ENCODE results near the gene MRPL28. TPM values are rescaled to one million over a fixed set of nuclear protein-coding genes. Genes with fewer than 3 reads are reported as not detected.

The MRPL28 gene
- polyA plus RNA-seq, 1 of the 3 experiments (the other 2 are of a cell fraction), result 320 TPM

DNA sequence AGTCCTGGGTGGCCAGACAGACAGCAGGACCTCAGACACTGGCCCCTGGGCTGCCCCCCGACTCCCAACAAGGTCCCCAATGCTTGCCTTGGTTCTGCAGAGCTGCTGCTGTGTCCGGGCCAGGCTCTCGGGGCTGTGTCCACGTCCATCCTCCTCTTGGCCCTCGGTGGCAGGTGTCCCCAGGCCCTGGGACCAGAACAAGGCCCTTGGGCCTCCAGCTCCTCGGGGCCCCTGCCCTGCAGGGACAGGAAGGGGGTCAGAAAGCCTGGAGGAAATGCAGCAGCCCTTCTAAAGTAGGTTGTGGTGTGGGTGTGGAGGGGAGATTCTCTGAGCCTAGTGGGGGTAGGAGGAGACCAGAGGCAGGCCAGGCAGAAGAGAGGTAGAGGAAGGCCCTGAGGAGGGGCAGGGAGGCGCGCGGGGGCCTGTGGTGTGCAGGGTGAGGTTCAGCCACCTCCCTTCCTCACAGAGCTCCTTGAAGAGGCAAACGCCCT, 15.3 kb downstream of the MRPL28 start:
- 84% methylated on average over 8 of the region's 10 CpGs for WGBS (ENCODE audit: low lambda C conversion rate)
- POLR2A ChIA-PET, result no interaction called here

DNA sequence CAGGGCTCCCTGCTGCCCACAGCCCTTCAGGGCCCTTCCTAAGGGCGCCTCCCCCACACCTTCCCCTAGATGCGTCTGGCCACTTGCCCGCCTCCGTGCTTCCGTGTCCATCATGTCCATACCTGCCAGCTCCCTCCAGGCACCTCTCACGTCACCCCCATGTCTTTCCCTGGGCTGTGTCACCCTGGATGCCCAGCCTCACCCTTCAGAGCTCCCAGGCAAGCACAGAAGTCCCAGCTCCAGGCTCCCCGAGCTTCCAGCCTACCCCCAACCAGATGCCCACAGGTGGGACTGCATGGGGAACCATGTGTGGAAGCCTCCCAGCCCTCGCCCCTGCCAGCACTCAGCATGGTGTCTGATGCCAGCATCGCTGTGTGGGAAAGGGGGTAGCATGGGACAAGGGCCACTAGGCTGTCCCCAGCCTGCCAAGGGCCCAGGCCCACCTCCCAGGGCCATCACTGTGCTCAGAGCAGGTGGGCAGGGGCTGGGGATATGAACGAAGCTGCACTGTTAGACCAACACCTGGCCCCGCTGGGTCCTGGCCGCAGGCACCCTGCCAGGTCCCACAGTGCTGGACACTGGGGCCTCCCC, 16.0 kb downstream of the MRPL28 start:
- no peaks in the 10 kb centered on the region for H3K9me3 ChIP-seq
- H3K79me2 ChIP-seq (ENCODE audit: insufficient read depth), result peaks cover 26% of the 10 kb centered on the region
- H3K4me1 ChIP-seq (ENCODE audit: control insufficient read depth in 1 of 2, insufficient read depth in 2 of 2, low read depth in 1 of 2, low read length in 1 of 2), result peaks cover 0 to 4% of the 10 kb centered on the region in 2 experiments; a peak in 2 of 4 replicates
- H3K27ac ChIP-seq (ENCODE audit: low read depth in 2 of 2, low read length in 1 of 2), result no peak overlapping the region
- DNase-seq, result no peak
- no peaks in the 10 kb centered on the region for H3F3A ChIP-seq (replicated peaks; ENCODE audit: insufficient read depth)
- H2AFZ ChIP-seq (ENCODE audit: low read depth), result no peak overlapping the region
- no peaks in the 10 kb centered on the region for H3K27me3 ChIP-seq (ENCODE audit: insufficient read depth)
- 94% methylated on average over 9 of the region's 12 CpGs for WGBS (ENCODE audit: low lambda C conversion rate)
- H3K9ac ChIP-seq, result no peak overlapping the region
- H3K36me3 ChIP-seq (replicated peaks in 1 of 2; ENCODE audit: control insufficient read depth in 1 of 2, insufficient read depth in 2 of 2, low read length in 1 of 2), result peaks cover 4 to 7% of the 10 kb centered on the region in 2 experiments
- no peak overlapping the region for H3K4me2 ChIP-seq
- CTCF ChIA-PET, result interaction anchor here (0.6 to 3.9 kb wide), 5 partner anchors 8 to 247 kb away, joined by 3 to 21 read pairs (median 4); partner anchors contain the start of gene FAM234A
- POLR2A ChIA-PET, result no interaction called here
- no peak overlapping the region for H3K4me3 ChIP-seq (ENCODE audit: low read depth in 2 of 2, low read length in 1 of 2)
- H4K20me1 ChIP-seq (ENCODE audit: insufficient read depth), result peaks cover 18% of the 10 kb centered on the region; the same call in 1 of the 2 replicates
- H3K9me2 ChIP-seq, result no peaks in the 10 kb centered on the region
- TF ChIP-seq RCOR1 (IDR thresholded peaks at IDR 0.05; ENCODE audit: low read length), result no peak
- TF ChIP-seq NRF1 (IDR thresholded peaks at IDR 0.05; ENCODE audit: low read depth, low read length), result no peak
- TF ChIP-seq, protein P1, sequence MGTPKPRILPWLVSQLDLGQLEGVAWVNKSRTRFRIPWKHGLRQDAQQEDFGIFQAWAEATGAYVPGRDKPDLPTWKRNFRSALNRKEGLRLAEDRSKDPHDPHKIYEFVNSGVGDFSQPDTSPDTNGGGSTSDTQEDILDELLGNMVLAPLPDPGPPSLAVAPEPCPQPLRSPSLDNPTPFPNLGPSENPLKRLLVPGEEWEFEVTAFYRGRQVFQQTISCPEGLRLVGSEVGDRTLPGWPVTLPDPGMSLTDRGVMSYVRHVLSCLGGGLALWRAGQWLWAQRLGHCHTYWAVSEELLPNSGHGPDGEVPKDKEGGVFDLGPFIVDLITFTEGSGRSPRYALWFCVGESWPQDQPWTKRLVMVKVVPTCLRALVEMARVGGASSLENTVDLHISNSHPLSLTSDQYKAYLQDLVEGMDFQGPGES (IDR thresholded peaks at IDR 0.05; ENCODE audit: low read depth, low read length), result no peak
- no peak for TF ChIP-seq FOXJ3 (CRISPR knock-in tag; IDR thresholded peaks at IDR 0.05)
- TF ChIP-seq POLR2AphosphoS5 (IDR thresholded peaks at IDR 0.05; ENCODE audit: low read depth, low read length), result no peak
- TF ChIP-seq YY1 (IDR thresholded peaks at IDR 0.05; ENCODE audit: low read depth), result no peak
- TF ChIP-seq FOSL2 (IDR thresholded peaks at IDR 0.05; ENCODE audit: borderline replicate concordance, low read depth), result no peak
- no peak for TF ChIP-seq CHD2 (IDR thresholded peaks at IDR 0.05; ENCODE audit: low read length, partially characterized antibody)
- no peak for TF ChIP-seq TCF12 (IDR thresholded peaks at IDR 0.05)
- no peak for TF ChIP-seq RXRA (IDR thresholded peaks at IDR 0.05; ENCODE audit: borderline replicate concordance, low read depth)
- no peak for TF ChIP-seq RFX5 (IDR thresholded peaks at IDR 0.05; ENCODE audit: low read length)
- no peak for TF ChIP-seq JUND (IDR thresholded peaks at IDR 0.05)
- TF ChIP-seq, protein P2, sequence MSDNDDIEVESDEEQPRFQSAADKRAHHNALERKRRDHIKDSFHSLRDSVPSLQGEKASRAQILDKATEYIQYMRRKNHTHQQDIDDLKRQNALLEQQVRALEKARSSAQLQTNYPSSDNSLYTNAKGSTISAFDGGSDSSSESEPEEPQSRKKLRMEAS (IDR thresholded peaks at IDR 0.05; ENCODE audit: low read depth), result no peak
- TF ChIP-seq, protein P3, sequence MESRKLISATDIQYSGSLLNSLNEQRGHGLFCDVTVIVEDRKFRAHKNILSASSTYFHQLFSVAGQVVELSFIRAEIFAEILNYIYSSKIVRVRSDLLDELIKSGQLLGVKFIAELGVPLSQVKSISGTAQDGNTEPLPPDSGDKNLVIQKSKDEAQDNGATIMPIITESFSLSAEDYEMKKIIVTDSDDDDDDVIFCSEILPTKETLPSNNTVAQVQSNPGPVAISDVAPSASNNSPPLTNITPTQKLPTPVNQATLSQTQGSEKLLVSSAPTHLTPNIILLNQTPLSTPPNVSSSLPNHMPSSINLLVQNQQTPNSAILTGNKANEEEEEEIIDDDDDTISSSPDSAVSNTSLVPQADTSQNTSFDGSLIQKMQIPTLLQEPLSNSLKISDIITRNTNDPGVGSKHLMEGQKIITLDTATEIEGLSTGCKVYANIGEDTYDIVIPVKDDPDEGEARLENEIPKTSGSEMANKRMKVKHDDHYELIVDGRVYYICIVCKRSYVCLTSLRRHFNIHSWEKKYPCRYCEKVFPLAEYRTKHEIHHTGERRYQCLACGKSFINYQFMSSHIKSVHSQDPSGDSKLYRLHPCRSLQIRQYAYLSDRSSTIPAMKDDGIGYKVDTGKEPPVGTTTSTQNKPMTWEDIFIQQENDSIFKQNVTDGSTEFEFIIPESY (IDR thresholded peaks at IDR 0.05; ENCODE audit: borderline replicate concordance, low read depth), result no peak
- TF ChIP-seq GATA2 (CRISPR knock-in tag; IDR thresholded peaks at IDR 0.05), result no peak
- no peak for TF ChIP-seq TEAD4 (IDR thresholded peaks at IDR 0.05; ENCODE audit: borderline replicate concordance, insufficient read depth)
- TF ChIP-seq GABPA (IDR thresholded peaks at IDR 0.05; ENCODE audit: low read depth), result no peak

More for the DNA sequence above, 15.3 kb downstream of the MRPL28 start:
- Histone ChIP-seq H3K36me3 (replicated peaks in 1 of 2; ENCODE audit: control insufficient read depth in 1 of 2, insufficient read depth in 2 of 2, low read length in 1 of 2) (peaks cover 4 to 6% of the 10 kb centered on the region in 2 experiments), H3K9me3 (no peaks in the 10 kb centered on the region), H3K9ac (no peak overlapping the region), H2AFZ (ENCODE audit: low read depth) (no peak overlapping the region), H3K27ac (ENCODE audit: low read depth in 2 of 2, low read length in 1 of 2) (no peak overlapping the region), H3K9me2 (no peaks in the 10 kb centered on the region), H3K27me3 (ENCODE audit: insufficient read depth) (no peaks in the 10 kb centered on the region), H3K4me1 (ENCODE audit: control insufficient read depth in 1 of 2, insufficient read depth in 2 of 2, low read depth in 1 of 2, low read length in 1 of 2) (peaks cover 0 to 4% of the 10 kb centered on the region in 2 experiments; a peak in 2 of 4 replicates), H3K4me2 (no peak overlapping the region), H4K20me1 (ENCODE audit: insufficient read depth) (peaks cover 12% of the 10 kb centered on the region; the same call in 1 of the 2 replicates), H3F3A (replicated peaks; ENCODE audit: insufficient read depth) (no peaks in the 10 kb centered on the region), H3K79me2 (ENCODE audit: insufficient read depth) (peaks cover 20% of the 10 kb centered on the region), H3K4me3 (ENCODE audit: low read depth in 2 of 2, low read length in 1 of 2) (no peak overlapping the region)
- CTCF ChIA-PET, result interaction anchor here (0.8 to 1.2 kb wide), 3 partner anchors 14 to 238 kb away, joined by 3 to 4 read pairs (median 4); no protein-coding TSS in a partner anchor
- TF ChIP-seq EP300 (IDR thresholded peaks at IDR 0.05; ENCODE audit: borderline replicate concordance in 1 of 2, low read depth in 1 of 2, low read length in 1 of 2) (no peak), RFX5 (IDR thresholded peaks at IDR 0.05; ENCODE audit: low read length) (no peak)
- TF ChIP-seq, protein P4, sequence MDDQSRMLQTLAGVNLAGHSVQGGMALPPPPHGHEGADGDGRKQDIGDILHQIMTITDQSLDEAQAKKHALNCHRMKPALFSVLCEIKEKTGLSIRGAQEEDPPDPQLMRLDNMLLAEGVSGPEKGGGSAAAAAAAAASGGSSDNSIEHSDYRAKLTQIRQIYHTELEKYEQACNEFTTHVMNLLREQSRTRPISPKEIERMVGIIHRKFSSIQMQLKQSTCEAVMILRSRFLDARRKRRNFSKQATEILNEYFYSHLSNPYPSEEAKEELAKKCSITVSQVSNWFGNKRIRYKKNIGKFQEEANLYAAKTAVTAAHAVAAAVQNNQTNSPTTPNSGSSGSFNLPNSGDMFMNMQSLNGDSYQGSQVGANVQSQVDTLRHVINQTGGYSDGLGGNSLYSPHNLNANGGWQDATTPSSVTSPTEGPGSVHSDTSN (IDR thresholded peaks at IDR 0.05), result no peak
- TF ChIP-seq, protein P5, sequence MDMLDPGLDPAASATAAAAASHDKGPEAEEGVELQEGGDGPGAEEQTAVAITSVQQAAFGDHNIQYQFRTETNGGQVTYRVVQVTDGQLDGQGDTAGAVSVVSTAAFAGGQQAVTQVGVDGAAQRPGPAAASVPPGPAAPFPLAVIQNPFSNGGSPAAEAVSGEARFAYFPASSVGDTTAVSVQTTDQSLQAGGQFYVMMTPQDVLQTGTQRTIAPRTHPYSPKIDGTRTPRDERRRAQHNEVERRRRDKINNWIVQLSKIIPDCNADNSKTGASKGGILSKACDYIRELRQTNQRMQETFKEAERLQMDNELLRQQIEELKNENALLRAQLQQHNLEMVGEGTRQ (IDR thresholded peaks at IDR 0.05; ENCODE audit: borderline replicate concordance, low read depth, low read length), result no peak
- no peak for DNase-seq

All from SK-N-SH (cell line).